SIG-M5 (cell line): ENCODE results near the gene BTBD7.

Experiments used
- DNase-seq: peaks from one replicate; lab custom pipeline; 2025; lab: John Stamatoyannopoulos, UW

BTBD7 gene

GRCh38 chr14:93303659-93304058, 29.2 kb downstream of the BTBD7 start:
- DNase-seq, result no peak

- DNase-seq, result no peak
These were observed 29.9 kb downstream of the BTBD7 start for GRCh38 chr14:93302688-93303581.

GRCh38 chr14:93301821-93302447, 30.9 kb downstream of the BTBD7 start:
- no peak for DNase-seq

GRCh38 chr14:93299866-93300265, 33.0 kb downstream of the BTBD7 start:
- no peak for DNase-seq

- DNase-seq, result no peak
These were observed 33.4 kb downstream of the BTBD7 start for GRCh38 chr14:93299416-93299815.

- DNase-seq, result no peak
These were observed 37.2 kb downstream of the BTBD7 start for GRCh38 chr14:93295541-93296220.

GRCh38 chr14:93286212-93286890, 46.5 kb downstream of the BTBD7 start:
- no peak for DNase-seq

GRCh38 chr14:93285044-93285443, 47.8 kb downstream of the BTBD7 start:
- DNase-seq, result no peak

GRCh38 chr14:93281937-93282336, 50.9 kb downstream of the BTBD7 start:
- DNase-seq, result no peak

GRCh38 chr14:93280743-93281142, 52.1 kb downstream of the BTBD7 start:
- no peak for DNase-seq

- no peak for DNase-seq
These were observed 56.7 kb downstream of the BTBD7 start for GRCh38 chr14:93276031-93276716.

- DNase-seq, result no peak
These were observed 58.6 kb downstream of the BTBD7 start for GRCh38 chr14:93274055-93274806.

- DNase-seq, result no peak
These were observed 61.7 kb downstream of the BTBD7 start for GRCh38 chr14:93271111-93271510.

GRCh38 chr14:93269341-93270068, 63.3 kb downstream of the BTBD7 start:
- DNase-seq, result no peak

- DNase-seq, result no peak
These were observed 64.4 kb downstream of the BTBD7 start for GRCh38 chr14:93268406-93268805.

GRCh38 chr14:93267149-93267711, 65.6 kb downstream of the BTBD7 start:
- no peak for DNase-seq

- no peak for DNase-seq
These were observed 66.7 kb downstream of the BTBD7 start for GRCh38 chr14:93266127-93266526.

- DNase-seq, result no peak
These were observed 69.4 kb downstream of the BTBD7 start for GRCh38 chr14:93263416-93263815.

- DNase-seq, result no peak
These were observed 70.4 kb downstream of the BTBD7 start for GRCh38 chr14:93262446-93262845.
